GM23338 (cell line): Measurements from ENCODE around the gene PRTFDC1. TPM values are rescaled to one million over a fixed set of nuclear protein-coding genes. Genes with fewer than 3 reads are reported as not detected.

ENCODE experiments used
- ATAC-seq: fragments of 200-7000 bp; cut with Tn5 transposase; 3 replicates; pipeline ENCODE4 v1.9.1; 2020
- DNase-seq: peaks from one replicate; pipeline ENCODE4 v3.0.0-alpha.2; 2015; ENCODE audit warnings: low spot score
- H2AFZ ChIP-seq: fragments of 200-600 bp; sonication (generic); 2 replicates; pipeline ENCODE4 v1.8.0; 2016; ENCODE audit warnings: antibody characterized with exemption, mild to moderate bottlenecking, moderate library complexity
- H3F3A ChIP-seq: fragments of 200-600 bp; sonication (generic); replicated peaks from 2 replicates; pipeline ENCODE4 v1.8.0; 2017; ENCODE audit warnings: antibody characterized with exemption, mixed run types, low read depth
- H3K27ac ChIP-seq: fragments of 200-600 bp; sonication (generic); 2 replicates; pipeline ENCODE4 v1.6.1; 2016; ENCODE audit warnings: low read depth
- H3K27me3 ChIP-seq: fragments of 200-600 bp; sonication (generic); 2 replicates; pipeline ENCODE4 v1.8.0; 2016; ENCODE audit warnings: mild to moderate bottlenecking, mixed run types, moderate library complexity; ENCODE audit not compliant: insufficient read depth
- H3K36me3 ChIP-seq: fragments of 200-600 bp; sonication (generic); 2 replicates; pipeline ENCODE4 v1.8.0; 2016; ENCODE audit warnings: mild to moderate bottlenecking; ENCODE audit not compliant: insufficient read depth
- H3K4me1 ChIP-seq: fragments of 200-600 bp; sonication (generic); 2 replicates; pipeline ENCODE4 v1.8.0; 2016; ENCODE audit warnings: mild to moderate bottlenecking, moderate library complexity; ENCODE audit not compliant: insufficient read depth
- H3K4me2 ChIP-seq: fragments of 200-600 bp; sonication (generic); 2 replicates; pipeline ENCODE4 v1.7.1; 2017; ENCODE audit warnings: mixed run types
- H3K4me3 ChIP-seq: fragments of 200-600 bp; sonication (generic); 2 replicates; pipeline ENCODE4 v1.6.1; 2016; ENCODE audit warnings: mixed run types
- H3K79me2 ChIP-seq: fragments of 200-600 bp; sonication (generic); replicated peaks from 2 replicates; pipeline ENCODE4 v1.8.0; 2017; ENCODE audit warnings: mild to moderate bottlenecking; ENCODE audit not compliant: insufficient read depth
- H3K9me2 ChIP-seq: fragments of 200-600 bp; sonication (generic); 2 replicates; pipeline ENCODE4 v1.8.0; 2017; ENCODE audit not compliant: insufficient read depth
- H4K20me1 ChIP-seq: fragments of 200-600 bp; sonication (generic); replicated peaks from 2 replicates; pipeline ENCODE4 v1.8.0; 2017; ENCODE audit warnings: mild to moderate bottlenecking; ENCODE audit not compliant: insufficient read depth
- H3K27ac Mint-ChIP-seq: 2 replicates; pipeline ENCODE4 v1.8.0; 2020; ENCODE audit warnings: inconsistent platforms, mild to moderate bottlenecking, moderate library complexity, mixed read lengths
- H3K27me3 Mint-ChIP-seq: 3 replicates; pipeline ENCODE4 v1.8.0; 2022; ENCODE audit warnings: low read depth, mild to moderate bottlenecking, moderate library complexity, mixed read lengths, inconsistent platforms; ENCODE audit not compliant: insufficient read depth, poor library complexity
- H3K36me3 Mint-ChIP-seq: 3 replicates; pipeline ENCODE4 v1.8.0; 2021; ENCODE audit warnings: low read depth, mild to moderate bottlenecking, inconsistent platforms, moderate library complexity, mixed read lengths
- H3K4me1 Mint-ChIP-seq: 3 replicates; pipeline ENCODE4 v1.8.0; 2020; ENCODE audit warnings: mild to moderate bottlenecking, inconsistent platforms, mixed read lengths
- H3K4me3 Mint-ChIP-seq: 3 replicates; pipeline ENCODE4 v1.8.0; 2021; ENCODE audit warnings: moderate library complexity, mild to moderate bottlenecking, inconsistent platforms, mixed read lengths
- H3K9me3 Mint-ChIP-seq: 3 replicates; pipeline ENCODE4 v1.8.0; 2020; ENCODE audit warnings: moderate library complexity, mild to moderate bottlenecking, inconsistent platforms, mixed read lengths
- CREB1 ChIP-seq: fragments of 250-450 bp; sonication (Bioruptor Pico); IDR thresholded peaks from 2 replicates; pipeline ENCODE4 v1.5.0; 2020; ENCODE audit warnings: low read depth, mild to moderate bottlenecking, moderate library complexity
- CTCF ChIP-seq, 2 experiments: fragments of 200-600 bp in 1 of 2; sonication (generic) in 1 of 2; conservative IDR thresholded peaks; 2 replicates each; pipeline versions ENCODE4 v1.5.1 to v1.6.1; 2016 to 2017; ENCODE audit warnings: antibody characterized with exemption in 2 of 2, low read depth in 2 of 2, mild to moderate bottlenecking in 2 of 2, moderate library complexity in 1 of 2
- ETS1 ChIP-seq: IDR thresholded peaks from 2 replicates; pipeline ENCODE4 v1.6.1; 2016; ENCODE audit warnings: antibody characterized with exemption
- EZH2 ChIP-seq: fragments of 200-600 bp; sonication (generic); IDR thresholded peaks from one replicate; pipeline ENCODE4 v1.8.0; 2017; ENCODE audit warnings: antibody characterized with exemption, mild to moderate bottlenecking, low read depth; ENCODE audit not compliant: unreplicated experiment
- EZH2phosphoT487 ChIP-seq: fragments of 200-600 bp; sonication (generic); IDR thresholded peaks from one replicate; pipeline ENCODE4 v1.8.1; 2018; ENCODE audit warnings: antibody characterized with exemption; ENCODE audit not compliant: unreplicated experiment
- JUNB ChIP-seq: IDR thresholded peaks from one replicate; pipeline ENCODE4 v1.6.1; 2016; ENCODE audit warnings: antibody characterized with exemption; ENCODE audit not compliant: unreplicated experiment
- NANOG ChIP-seq: IDR thresholded peaks from 2 replicates; pipeline ENCODE4 v1.6.1; 2016; ENCODE audit warnings: antibody characterized with exemption, borderline replicate concordance
- POLR2AphosphoS5 ChIP-seq: IDR thresholded peaks from 2 replicates; pipeline ENCODE4 v1.6.1; 2016; ENCODE audit warnings: antibody characterized with exemption, low read depth
- REST ChIP-seq: IDR thresholded peaks from one replicate; pipeline ENCODE4 v1.6.1; 2018; ENCODE audit warnings: antibody characterized with exemption; ENCODE audit not compliant: unreplicated experiment
- STAT1 ChIP-seq: IDR thresholded peaks from one replicate; pipeline ENCODE4 v1.6.1; 2016; ENCODE audit warnings: antibody characterized with exemption; ENCODE audit not compliant: unreplicated experiment
- ZNF114 ChIP-seq: fragments of 250-450 bp; sonication (Bioruptor Pico); IDR thresholded peaks from 2 replicates; pipeline ENCODE4 v1.5.0; 2020; ENCODE audit warnings: mild to moderate bottlenecking, moderate library complexity
- ZNF331 ChIP-seq: fragments of 250-450 bp; sonication (Bioruptor Pico); IDR thresholded peaks from 2 replicates; pipeline ENCODE4 v1.5.0; 2020; ENCODE audit warnings: low read depth, mild to moderate bottlenecking, moderate library complexity
- ZNF462 ChIP-seq: fragments of 250-450 bp; sonication (Bioruptor Pico); IDR thresholded peaks from 2 replicates; pipeline ENCODE4 v1.5.0; 2020; ENCODE audit warnings: mild to moderate bottlenecking, moderate library complexity
- polyA plus RNA-seq: library from polyadenylated mRNA; unstranded; fragments of >200 nt; fragmentation: Nextera tagmentation; extraction: Ambion mirVana; gene quantifications from 2 replicates; pipeline ENCODE4 v1.2.1, GENCODE V29; 2016
- total RNA-seq: library from RNA; depleted of rRNA; stranded (reverse); fragments of >200 nt; shearing (Covaris generic); gene quantifications from 2 replicates; pipeline ENCODE4 v1.2.3, GENCODE V29; 2014

Gene PRTFDC1
- total and polyA plus RNA-seq, 2 experiments from 2014 or later: 7.9 to 9.1 TPM

- Histone ChIP-seq H3K79me2 (no peaks in the 10 kb centered on the region), H3F3A (no peaks in the 10 kb centered on the region), H2AFZ (no peak overlapping the region), H3K27me3 (no peaks in the 10 kb centered on the region), H3K4me1 (no peaks in the 10 kb centered on the region), H3K9me2 (no peaks in the 10 kb centered on the region), H3K27ac (no peak overlapping the region), H3K4me3 (no peak overlapping the region), H3K4me2 (no peak overlapping the region), H4K20me1 (no peaks in the 10 kb centered on the region), H3K36me3 (no peaks in the 10 kb centered on the region)
- TF ChIP-seq ZNF462 (CRISPR knock-in tag) (no peak), CTCF (conservative IDR thresholded peaks at IDR 0.05; ENCODE audit: low read depth in 2 of 2) (no peak), JUNB (no peak), CREB1 (CRISPR knock-in tag) (no peak), REST (no peak), NANOG (no peak), POLR2AphosphoS5 (no peak), EZH2 (no peak), ZNF114 (no peak), ZNF331 (CRISPR knock-in tag) (no peak), STAT1 (no peak), EZH2phosphoT487 (no peak), ETS1 (no peak)
- H3K4me3 Mint-ChIP-seq: no peak overlapping the region
- no peak overlapping the region for H3K27ac Mint-ChIP-seq
- H3K9me3 Mint-ChIP-seq: no peaks in the 10 kb centered on the region; the same call in 2 of the 3 replicates
- ATAC-seq (no peak), DNase-seq (no peak)
- no peaks in the 10 kb centered on the region for H3K27me3 Mint-ChIP-seq
- H3K36me3 Mint-ChIP-seq: no peaks in the 10 kb centered on the region
- H3K4me1 Mint-ChIP-seq: peaks cover 8% of the 10 kb centered on the region; the same call in 2 of the 3 replicates
These were observed 137.7 kb downstream of the PRTFDC1 start for GRCh38 chr10:24814568-24815313.
